HG03342 (cell line): ENCODE results near the gene NKTR.

ENCODE experiments used
- ATAC-seq: cut with Tn5 transposase; IDR thresholded peaks from one replicate; pipeline ENCODE4 v1.9.1; 2021; ENCODE audit warnings: mild to moderate bottlenecking, moderate library complexity; ENCODE audit not compliant: unreplicated experiment

NKTR gene

DNA sequence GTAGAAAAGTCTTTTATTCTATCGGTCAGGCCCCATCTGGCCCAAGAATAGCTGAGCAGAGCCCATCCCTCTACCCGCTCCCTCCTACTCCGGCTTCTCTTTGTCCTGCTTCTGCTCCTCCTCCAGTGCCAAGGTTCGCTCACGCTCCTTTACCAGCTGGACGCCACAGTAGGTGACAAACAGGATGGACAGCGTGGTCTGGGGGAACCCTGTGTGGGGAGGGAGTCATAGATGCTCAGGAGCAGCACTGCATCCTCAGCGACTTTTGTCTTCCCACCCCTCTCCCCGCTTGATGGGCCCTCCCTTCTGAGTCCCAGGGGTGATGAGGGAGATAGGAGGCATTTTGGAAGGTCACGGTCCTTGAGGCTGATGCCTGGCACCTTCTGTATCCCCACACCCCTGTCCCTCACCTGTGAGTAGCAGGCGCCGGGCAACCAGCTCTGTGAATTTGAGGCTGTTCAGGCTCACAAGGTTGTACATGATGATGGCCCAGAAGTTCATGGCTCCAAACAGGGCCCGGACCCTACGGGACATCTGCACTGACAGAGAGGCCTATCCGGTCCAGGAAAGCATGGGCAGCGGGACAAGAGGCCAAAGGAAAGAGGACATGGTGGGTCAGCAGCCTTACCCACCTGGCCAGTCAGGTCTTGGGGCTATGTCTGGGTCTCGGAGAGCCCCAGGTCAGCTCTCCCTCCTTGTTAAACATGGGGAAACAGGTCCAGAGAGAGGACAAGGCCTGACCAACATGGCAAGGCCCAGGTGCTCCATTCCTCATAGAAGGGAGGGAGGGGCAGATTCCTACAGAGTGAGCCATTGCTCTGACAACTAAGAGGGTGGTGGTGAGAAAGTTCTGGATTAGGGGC is 92.4 kb downstream of the NKTR start:
- ATAC-seq = no peak

DNA sequence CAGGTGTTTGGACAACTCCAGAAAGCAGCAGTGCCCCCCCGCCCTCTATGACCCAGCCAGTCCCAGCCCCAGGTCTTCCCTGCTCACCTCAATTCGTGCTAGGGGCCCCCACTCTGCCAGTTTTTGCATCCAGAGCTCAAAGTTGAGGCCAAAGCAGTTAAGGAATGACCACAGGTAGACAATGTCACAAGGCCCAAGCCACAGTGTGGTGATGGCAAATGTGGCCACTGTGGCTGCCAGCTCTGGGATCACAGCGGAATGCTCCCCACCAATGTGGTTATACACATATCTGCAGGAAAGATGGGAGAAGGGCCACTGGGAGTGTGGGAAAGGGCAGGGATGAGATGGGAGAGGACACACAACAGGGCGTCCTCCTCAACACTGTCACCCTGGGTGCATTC is 93.0 kb downstream of the NKTR start:
- no peak for ATAC-seq

DNA sequence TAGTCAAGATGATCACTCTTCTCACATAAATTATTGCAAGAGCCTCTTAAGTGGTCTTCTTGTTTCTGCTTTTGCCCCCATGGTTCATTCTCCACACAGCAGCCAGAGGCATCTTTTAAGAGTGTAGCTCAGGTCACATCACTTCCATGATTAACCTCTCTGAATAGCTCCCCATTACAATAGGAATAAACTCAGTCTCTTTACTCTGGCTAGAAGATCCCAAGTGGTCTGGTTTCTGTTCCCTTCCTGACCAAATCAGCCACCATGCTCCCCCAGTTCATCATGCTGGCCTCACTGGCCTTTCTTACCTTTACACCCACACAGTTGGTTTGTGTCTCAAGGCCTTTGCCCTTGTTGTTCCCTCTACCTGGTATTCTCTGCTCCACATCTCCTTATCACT is 93.9 kb downstream of the NKTR start:
- no peak for ATAC-seq

DNA sequence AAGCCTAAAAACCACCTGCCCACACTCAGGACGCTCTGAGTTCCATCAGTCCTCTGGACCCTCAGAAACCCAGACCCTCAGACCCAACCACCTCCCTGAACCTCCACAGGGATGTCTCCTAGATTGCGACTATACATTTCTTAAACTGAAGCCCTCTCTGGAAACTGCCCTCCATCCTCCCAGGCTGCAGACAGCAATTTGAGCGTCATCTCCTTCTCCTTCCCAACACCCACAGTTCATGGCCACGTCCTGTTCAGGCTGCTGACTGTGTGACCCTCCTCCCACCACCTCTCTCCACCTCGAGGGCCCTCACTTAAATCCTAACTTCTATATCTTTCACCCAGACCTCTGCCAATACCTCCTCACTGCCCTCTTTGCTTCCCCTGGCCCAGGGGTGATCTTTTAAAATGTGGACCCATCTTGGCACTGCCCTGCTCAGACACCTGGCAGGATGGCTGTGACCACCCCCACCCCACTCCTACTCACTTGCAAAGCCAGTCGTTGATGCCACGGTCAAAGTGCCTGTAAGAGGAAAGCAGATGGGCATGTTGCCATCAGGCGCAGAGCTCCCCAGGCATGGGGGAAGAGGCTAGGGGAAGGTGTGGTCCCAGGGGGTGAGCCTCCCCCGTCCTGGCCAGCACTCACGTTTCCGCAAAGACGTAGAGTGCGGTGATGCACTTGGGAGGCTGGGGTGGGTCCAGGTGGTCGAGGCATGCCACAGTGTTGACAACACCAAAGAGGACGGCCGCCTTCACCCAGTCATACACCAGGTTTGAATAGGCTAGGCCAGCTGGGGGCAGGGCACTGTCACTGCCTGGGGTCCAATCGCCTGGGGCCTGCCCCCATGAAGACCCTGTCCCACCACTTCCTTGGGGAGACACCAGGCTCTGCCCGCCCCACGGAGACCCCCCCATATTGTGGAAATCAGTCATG is 96.1 kb downstream of the NKTR start:
- ATAC-seq = no peak

DNA sequence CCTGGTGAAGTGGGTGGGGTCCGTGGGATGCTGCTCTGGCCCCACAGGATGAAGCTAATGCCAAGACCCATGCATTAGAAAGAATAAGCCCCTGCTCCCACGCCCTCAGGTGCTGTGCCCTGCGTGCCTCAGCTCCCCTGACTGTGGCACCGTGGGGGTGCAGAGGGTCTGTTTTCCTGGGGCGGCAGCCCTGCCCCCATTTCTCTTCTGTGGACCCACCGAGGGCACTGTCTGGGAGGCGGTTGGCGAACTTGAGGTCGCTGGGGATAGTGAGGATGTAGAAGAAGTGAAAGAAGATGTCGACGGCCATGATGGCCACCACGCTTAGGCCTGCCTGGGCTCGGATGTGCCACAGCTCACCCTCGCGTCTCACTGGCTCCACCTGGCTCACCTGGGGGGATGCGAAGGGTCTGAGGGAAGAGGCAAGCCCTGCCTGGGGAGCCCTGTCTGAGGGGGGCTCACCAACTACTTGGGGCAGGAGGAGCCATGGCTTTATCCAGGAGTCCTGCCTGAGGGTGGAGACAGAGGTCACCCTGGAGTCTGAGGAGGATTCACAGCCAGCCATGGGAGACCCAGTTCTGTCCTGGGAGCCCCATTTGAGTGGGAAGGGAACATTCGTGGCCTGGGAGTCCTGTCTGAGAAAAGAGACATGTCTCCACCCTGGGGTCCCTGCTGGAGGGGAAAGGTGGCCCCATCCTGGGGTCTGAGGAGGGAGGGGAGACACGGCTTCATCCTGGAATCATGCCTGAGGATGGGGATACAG is 97.0 kb downstream of the NKTR start:
- ATAC-seq = no peak
